ENCODE data around the gene AKR7A2. TPM values are rescaled to one million over a fixed set of nuclear protein-coding genes. Genes with fewer than 3 reads are reported as not detected.

AKR7A2 gene
- total and polyA plus RNA-seq, 9 of the 15 experiments (the other 6 are each of a cell fraction or from before 2014, with no cell fraction given), result 2.0 to 78.4 (median 49.4) TPM

DNA sequence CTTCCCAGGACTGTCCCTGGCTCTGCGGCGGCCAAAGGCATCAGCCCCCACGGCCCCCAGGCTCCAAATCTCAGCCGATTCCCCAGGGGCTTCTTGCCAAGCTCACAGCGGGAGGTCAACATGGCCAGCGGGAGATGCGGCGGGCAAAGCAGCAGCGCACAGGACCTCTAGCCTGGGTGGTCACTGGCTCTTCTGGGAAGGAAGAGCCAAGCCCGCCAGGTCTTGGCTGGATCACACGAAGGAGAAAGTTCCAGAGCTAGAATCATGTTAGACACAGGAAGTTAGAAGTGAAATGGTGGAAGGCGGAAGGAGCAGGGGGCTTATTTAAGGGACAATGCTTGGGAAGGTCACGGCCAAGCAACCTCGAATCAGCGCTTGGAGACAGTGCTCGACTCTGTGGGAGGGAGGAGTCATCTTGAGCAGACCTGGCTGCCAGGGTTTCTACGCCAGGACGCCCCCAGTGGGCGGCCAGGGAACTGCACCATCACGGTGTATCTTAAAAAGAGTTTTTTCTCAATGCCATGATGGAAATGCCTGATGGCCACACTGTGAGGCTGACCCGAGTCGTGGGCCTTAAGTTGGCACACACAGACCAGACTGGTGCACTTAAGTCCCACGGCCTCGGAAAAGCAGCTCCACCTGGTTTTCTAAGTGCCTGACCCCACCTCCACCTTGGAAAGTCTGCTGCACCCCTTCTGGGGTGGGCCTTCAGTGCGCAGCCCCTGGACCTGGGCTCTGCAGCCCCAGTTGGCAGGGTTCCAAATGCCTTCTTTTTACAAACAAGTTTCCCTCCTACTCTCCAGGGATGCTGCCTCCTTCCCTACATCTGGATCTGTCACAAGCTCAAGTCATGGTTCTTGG, 29.5 kb upstream of the AKR7A2 start (continued):
- TF ChIP-seq FOXJ2 (tag; IDR thresholded peaks at IDR 0.05) (no peak), STAG1 (CRISPR knock-in tag; IDR thresholded peaks at IDR 0.05; ENCODE audit: borderline replicate concordance) (peak; percentile 26; the same call in 1 of the 2 replicates), ZNF444 (CRISPR knock-in tag; IDR thresholded peaks at IDR 0.05) (no peak), SIX5 (IDR thresholded peaks at IDR 0.05; ENCODE audit: borderline replicate concordance in 1 of 2, insufficient read depth in 1 of 2, low read depth in 1 of 2, low read length in 2 of 2) (no peak), ETV1 (tag; conservative IDR thresholded peaks at IDR 0.05; ENCODE audit: low read depth) (no peak), HCFC1 (IDR thresholded peaks at IDR 0.05; ENCODE audit: low read depth, low read length) (0 out of 2 replicates have a peak, but pooled peaks have one; percentile 30), CBX8 (IDR thresholded peaks at IDR 0.05; ENCODE audit: borderline replicate concordance, extremely low read depth, low read depth, low read length, poor library complexity, severe bottlenecking) (no peak), MTF1 (CRISPR knock-in tag; IDR thresholded peaks at IDR 0.05; ENCODE audit: borderline replicate concordance) (no peak), ZNF197 (CRISPR knock-in tag; IDR thresholded peaks at IDR 0.05; ENCODE audit: low read depth) (no peak), NCOA2 (IDR thresholded peaks at IDR 0.05; ENCODE audit: partially characterized antibody in 2 of 2) (no peak), RAD21 (CRISPR knock-in tag; conservative IDR thresholded peaks at IDR 0.05 in 1 of 2, IDR thresholded peaks at IDR 0.05 in 1 of 2) (peak; percentile 42 to 72), SREBF1 (IDR thresholded peaks at IDR 0.05; ENCODE audit: borderline replicate concordance, low read depth, low read length) (no peak), CBFA2T3 (IDR thresholded peaks at IDR 0.05) (no peak), IRF2 (CRISPR knock-in tag; IDR thresholded peaks at IDR 0.05) (no peak), MAFG (tag; conservative IDR thresholded peaks at IDR 0.05) (no peak), JUN (IDR thresholded peaks at IDR 0.05; ENCODE audit: borderline replicate concordance, low read depth, low read length) (no peak), JUN (CRISPR knock-in tag; IDR thresholded peaks at IDR 0.05; ENCODE audit: borderline replicate concordance) (peak; percentile 17; the same call in 1 of the 2 replicates), NELFE (IDR thresholded peaks at IDR 0.05; ENCODE audit: insufficient read depth, insufficient read length) (no peak), C11orf30 (IDR thresholded peaks at IDR 0.05; ENCODE audit: low read depth) (no peak), NFIX (CRISPR knock-in tag; IDR thresholded peaks at IDR 0.05; ENCODE audit: low read depth) (peak; percentile 53; the same call in 1 of the 2 replicates), NR1H2 (CRISPR knock-in tag; IDR thresholded peaks at IDR 0.05) (no peak), MAFK (IDR thresholded peaks at IDR 0.05; ENCODE audit: low read length) (peak; percentile 31; the same call in 1 of the 2 replicates), HDGF (IDR thresholded peaks at IDR 0.05) (0 out of 2 replicates have a peak, but pooled peaks have one; percentile 31)
- TF ChIP-seq, protein P1, sequence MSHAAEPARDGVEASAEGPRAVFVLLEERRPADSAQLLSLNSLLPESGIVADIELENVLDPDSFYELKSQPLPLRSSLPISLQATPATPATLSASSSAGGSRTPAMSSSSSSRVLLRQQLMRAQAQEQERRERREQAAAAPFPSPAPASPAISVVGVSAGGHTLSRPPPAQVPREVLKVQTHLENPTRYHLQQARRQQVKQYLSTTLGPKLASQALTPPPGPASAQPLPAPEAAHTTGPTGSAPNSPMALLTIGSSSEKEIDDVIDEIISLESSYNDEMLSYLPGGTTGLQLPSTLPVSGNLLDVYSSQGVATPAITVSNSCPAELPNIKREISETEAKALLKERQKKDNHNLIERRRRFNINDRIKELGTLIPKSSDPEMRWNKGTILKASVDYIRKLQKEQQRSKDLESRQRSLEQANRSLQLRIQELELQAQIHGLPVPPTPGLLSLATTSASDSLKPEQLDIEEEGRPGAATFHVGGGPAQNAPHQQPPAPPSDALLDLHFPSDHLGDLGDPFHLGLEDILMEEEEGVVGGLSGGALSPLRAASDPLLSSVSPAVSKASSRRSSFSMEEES (CRISPR knock-in tag; IDR thresholded peaks at IDR 0.05), result no peak
- TF ChIP-seq, protein P2, sequence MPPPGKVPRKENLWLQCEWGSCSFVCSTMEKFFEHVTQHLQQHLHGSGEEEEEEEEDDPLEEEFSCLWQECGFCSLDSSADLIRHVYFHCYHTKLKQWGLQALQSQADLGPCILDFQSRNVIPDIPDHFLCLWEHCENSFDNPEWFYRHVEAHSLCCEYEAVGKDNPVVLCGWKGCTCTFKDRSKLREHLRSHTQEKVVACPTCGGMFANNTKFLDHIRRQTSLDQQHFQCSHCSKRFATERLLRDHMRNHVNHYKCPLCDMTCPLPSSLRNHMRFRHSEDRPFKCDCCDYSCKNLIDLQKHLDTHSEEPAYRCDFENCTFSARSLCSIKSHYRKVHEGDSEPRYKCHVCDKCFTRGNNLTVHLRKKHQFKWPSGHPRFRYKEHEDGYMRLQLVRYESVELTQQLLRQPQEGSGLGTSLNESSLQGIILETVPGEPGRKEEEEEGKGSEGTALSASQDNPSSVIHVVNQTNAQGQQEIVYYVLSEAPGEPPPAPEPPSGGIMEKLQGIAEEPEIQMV (tag; conservative IDR thresholded peaks at IDR 0.05; ENCODE audit: low read depth), result no peak

All from K562 (cell line).